Stimulated activated CD4-positive, alpha-beta T cell treated with anti-CD3 and anti-CD28 coated beads, Interleukin-4, amount 100 ng/mL, for 48 hours (primary cell): Measurements from ENCODE around the gene TADA1.

Experiments
- DNase-seq, 2 donors: peaks; one replicate each; pipeline ENCODE4 v3.0.0-alpha.2; 2020; ENCODE audit warnings: low read depth in 2 of 2

Gene TADA1

GRCh38 chr1:166875734-166876539 is at the start of gene TADA1:
TSS of gene TADA1 (minus strand) at chr1:166876264. CDS start at chr1:166876233, 31 bp downstream.
- peak; percentile 96 to 99 for DNase-seq

GRCh38 chr1:166924823-166925541 is 48.9 kb upstream of the TADA1 start:
- no peak for DNase-seq

- DNase-seq: no peak
Observed at GRCh38 chr1:166920561-166921475, 44.8 kb upstream of the TADA1 start.

GRCh38 chr1:166918956-166919316 is 42.9 kb upstream of the TADA1 start:
- no peak for DNase-seq

- no peak for DNase-seq
Observed at GRCh38 chr1:166918088-166918955, 42.3 kb upstream of the TADA1 start.

- no peak for DNase-seq
Observed at GRCh38 chr1:166915941-166916340, 39.9 kb upstream of the TADA1 start.

- DNase-seq: no peak
Observed at GRCh38 chr1:166915042-166915441, 39.0 kb upstream of the TADA1 start.

- no peak for DNase-seq
Observed at GRCh38 chr1:166914111-166914510, 38.0 kb upstream of the TADA1 start.

GRCh38 chr1:166911624-166912023 is 35.6 kb upstream of the TADA1 start:
- DNase-seq: no peak

- peak; percentile 46 to 63 for DNase-seq
Observed at GRCh38 chr1:166910396-166910994, 34.4 kb upstream of the TADA1 start.

GRCh38 chr1:166908942-166909341 is 32.9 kb upstream of the TADA1 start:
- DNase-seq: no peak

- no peak for DNase-seq
Observed at GRCh38 chr1:166907763-166908162, 31.7 kb upstream of the TADA1 start.

GRCh38 chr1:166907051-166907450 is 31.0 kb upstream of the TADA1 start:
- DNase-seq: no peak

- no peak for DNase-seq
Observed at GRCh38 chr1:166906647-166907046, 30.6 kb upstream of the TADA1 start.

- DNase-seq: no peak
Observed at GRCh38 chr1:166905900-166906299, 29.8 kb upstream of the TADA1 start.

GRCh38 chr1:166905136-166905535 is 29.1 kb upstream of the TADA1 start:
- no peak for DNase-seq

- no peak for DNase-seq
Observed at GRCh38 chr1:166903232-166903631, 27.2 kb upstream of the TADA1 start.

- no peak for DNase-seq
Observed at GRCh38 chr1:166902279-166902678, 26.2 kb upstream of the TADA1 start.

- no peak for DNase-seq
Observed at GRCh38 chr1:166900987-166901386, 24.9 kb upstream of the TADA1 start.

- DNase-seq: no peak
Observed at GRCh38 chr1:166899769-166900168, 23.7 kb upstream of the TADA1 start.

- DNase-seq: no peak
Observed at GRCh38 chr1:166895766-166896165, 19.7 kb upstream of the TADA1 start.
